DND-41 (cell line): ENCODE results near the gene NDUFB5.

ENCODE experiments used
- ATAC-seq: fragments of 200-7000 bp; cut with Tn5 transposase; 3 replicates; pipeline ENCODE4 v1.9.1; 2021; ENCODE audit warnings: low read depth; ENCODE audit not compliant: insufficient read depth
- DNase-seq: peaks from one replicate; pipeline ENCODE4 v3.0.0-alpha.2; 2020
- H2AFZ ChIP-seq: 2 replicates; pipeline ENCODE4 v1.6.0; 2012; ENCODE audit warnings: low read depth, low read length
- H3K27ac ChIP-seq: 2 replicates; pipeline ENCODE4 v1.5.1; 2012; ENCODE audit warnings: low read length, inconsistent platforms
- H3K27me3 ChIP-seq: fragments of 200-600 bp; sonication (generic); 2 replicates; pipeline ENCODE4 v1.6.0; 2012; ENCODE audit warnings: low read length, mild to moderate bottlenecking, inconsistent platforms; ENCODE audit not compliant: insufficient read depth, poor library complexity
- H3K36me3 ChIP-seq: 2 replicates; pipeline ENCODE4 v1.5.1; 2012; ENCODE audit warnings: low read length, inconsistent platforms; ENCODE audit not compliant: insufficient read depth
- H3K4me1 ChIP-seq: 2 replicates; pipeline ENCODE4 v1.5.1; 2012; ENCODE audit warnings: mild to moderate bottlenecking, low read length; ENCODE audit not compliant: insufficient read depth
- H3K4me2 ChIP-seq: 2 replicates; pipeline ENCODE4 v1.6.0; 2012; ENCODE audit warnings: mild to moderate bottlenecking, moderate library complexity, low read length, inconsistent platforms; ENCODE audit not compliant: insufficient read depth
- H3K4me3 ChIP-seq, 2 experiments: fragments of 200-600 bp in 1 of 2; shearing (Covaris generic) in 1 of 2; 2 replicates each; pipeline ENCODE4 v1.5.1; 2012 to 2016; ENCODE audit warnings: inconsistent platforms in 2 of 2, low read length in 2 of 2, mild to moderate bottlenecking in 2 of 2, low read depth in 1 of 2, moderate library complexity in 1 of 2
- H3K79me2 ChIP-seq: 2 replicates; pipeline ENCODE4 v1.6.0; 2012; ENCODE audit warnings: low read length, inconsistent platforms; ENCODE audit not compliant: insufficient read depth
- H3K9ac ChIP-seq: 2 replicates; pipeline ENCODE4 v1.6.0; 2012; ENCODE audit warnings: low read depth, mild to moderate bottlenecking, inconsistent platforms, low read length, moderate library complexity
- H3K9me3 ChIP-seq: 2 replicates; pipeline ENCODE4 v1.5.1; 2012; ENCODE audit warnings: low read length, moderate library complexity, mild to moderate bottlenecking, inconsistent platforms; ENCODE audit not compliant: insufficient read depth, severe bottlenecking
- H4K20me1 ChIP-seq: 2 replicates; pipeline ENCODE4 v1.6.0; 2012; ENCODE audit warnings: low read length; ENCODE audit not compliant: insufficient read depth
- CTCF ChIP-seq: IDR thresholded peaks from 2 replicates; pipeline ENCODE4 v1.5.1; 2012; ENCODE audit warnings: borderline replicate concordance, low read length, moderate library complexity, mild to moderate bottlenecking; ENCODE audit not compliant: poor library complexity, severe bottlenecking; ENCODE audit errors: extremely low read depth
- EZH2 ChIP-seq: IDR thresholded peaks from 3 replicates; pipeline ENCODE4 v1.6.1; 2012; ENCODE audit warnings: borderline replicate concordance, low read depth, mild to moderate bottlenecking, moderate library complexity, low read length, inconsistent platforms; ENCODE audit not compliant: severe bottlenecking

The NDUFB5 gene

GRCh38 chr3:179672918-179673317 lies 68.3 kb downstream of the NDUFB5 start:
- Histone ChIP-seq H3K4me1 (no peaks in the 10 kb centered on the region), H3K79me2 (peaks cover 87% of the 10 kb centered on the region), H4K20me1 (peaks cover 32% of the 10 kb centered on the region; the same call in 1 of the 2 replicates), H3K27me3 (no peaks in the 10 kb centered on the region), H3K4me2 (no peak overlapping the region), H3K27ac (no peak overlapping the region), H3K9me3 (no peaks in the 10 kb centered on the region), H3K36me3 (0 out of 2 replicates have a peak, but pooled peaks cover 3% of the 10 kb centered on the region), H3K9ac (no peak overlapping the region), H2AFZ (no peak overlapping the region), H3K4me3 (no peak overlapping the region)
- TF ChIP-seq CTCF (no peak), EZH2 (no peak)
- ATAC-seq: no peak
- no peak for DNase-seq

- DNase-seq: no peak
These were observed 68.9 kb downstream of the NDUFB5 start for GRCh38 chr3:179673523-179673922.

GRCh38 chr3:179676081-179676480 lies 71.5 kb downstream of the NDUFB5 start:
- Histone ChIP-seq H3K27me3 (no peaks in the 10 kb centered on the region), H3K9ac (no peak overlapping the region), H3K4me3 (no peak overlapping the region), H2AFZ (no peak overlapping the region), H3K9me3 (no peaks in the 10 kb centered on the region), H3K4me2 (no peak overlapping the region), H3K36me3 (0 out of 2 replicates have a peak, but pooled peaks cover 3% of the 10 kb centered on the region), H3K4me1 (no peaks in the 10 kb centered on the region), H4K20me1 (peaks cover 29% of the 10 kb centered on the region; the same call in 1 of the 2 replicates), H3K27ac (no peak overlapping the region), H3K79me2 (peaks cover 75% of the 10 kb centered on the region)
- no peak for TF ChIP-seq EZH2
- no peak for TF ChIP-seq CTCF
- ATAC-seq: no peak
- DNase-seq: no peak

More at GRCh38 chr3:179673523-179673922, 68.9 kb downstream of the NDUFB5 start:
- Histone ChIP-seq H3K9me3 (no peaks in the 10 kb centered on the region), H3K27ac (no peak overlapping the region), H3K9ac (no peak overlapping the region), H3K79me2 (peaks cover 86% of the 10 kb centered on the region), H3K36me3 (0 out of 2 replicates have a peak, but pooled peaks cover 3% of the 10 kb centered on the region), H3K4me3 (no peak overlapping the region), H4K20me1 (peaks cover 30% of the 10 kb centered on the region; the same call in 1 of the 2 replicates), H2AFZ (no peak overlapping the region), H3K27me3 (no peaks in the 10 kb centered on the region), H3K4me1 (no peaks in the 10 kb centered on the region), H3K4me2 (no peak overlapping the region)
- no peak for ATAC-seq
- no peak for TF ChIP-seq EZH2
- TF ChIP-seq CTCF: no peak
